ENCODE data around the gene HMG20B.

Gene HMG20B

DNA sequence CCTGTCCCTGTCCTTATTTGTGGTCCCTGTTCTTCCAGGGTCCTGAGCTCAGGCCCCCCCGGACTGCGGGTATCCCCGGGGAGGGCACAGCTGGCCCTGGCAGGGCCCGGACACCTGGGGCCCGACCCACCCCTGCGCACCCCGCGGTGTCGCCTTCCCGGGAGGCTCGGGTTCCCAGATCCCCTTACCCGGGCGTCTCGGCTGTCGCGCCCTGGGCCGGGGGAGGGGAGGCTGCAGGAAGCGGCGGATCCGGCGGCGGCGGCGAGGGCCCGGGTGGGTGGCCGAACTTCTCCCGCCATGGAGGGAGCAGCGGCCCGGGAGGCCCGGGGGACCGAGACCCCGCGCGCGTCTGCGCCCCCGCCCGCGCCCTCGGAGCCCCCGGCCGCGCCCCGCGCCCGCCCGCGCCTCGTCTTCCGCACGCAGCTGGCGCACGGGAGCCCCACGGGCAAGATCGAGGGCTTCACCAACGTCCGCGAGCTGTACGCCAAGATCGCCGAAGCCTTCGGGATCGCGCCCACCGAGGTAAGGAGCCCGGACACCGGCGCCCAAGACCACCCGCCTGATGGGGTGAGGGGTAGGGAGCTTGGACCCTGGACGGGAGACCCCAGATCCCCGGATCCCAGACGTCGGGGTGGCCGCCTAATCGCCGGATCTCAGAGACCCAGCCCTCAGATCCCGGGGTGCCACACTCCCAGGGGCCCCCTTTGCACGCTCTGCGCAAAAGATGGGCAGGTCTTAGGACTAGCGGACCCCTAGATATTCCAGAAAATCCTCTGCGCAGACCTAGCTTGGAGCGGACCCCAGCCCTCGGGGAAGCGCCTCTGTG is 12.8 kb downstream of the HMG20B start, which contains the start of gene GIPC3:
TSS of gene GIPC3 (plus strand) at position 178 of the 826 bp plus-strand sequence. CDS start at position 298, 120 bp downstream.
- DNase-seq: no peak

DNA sequence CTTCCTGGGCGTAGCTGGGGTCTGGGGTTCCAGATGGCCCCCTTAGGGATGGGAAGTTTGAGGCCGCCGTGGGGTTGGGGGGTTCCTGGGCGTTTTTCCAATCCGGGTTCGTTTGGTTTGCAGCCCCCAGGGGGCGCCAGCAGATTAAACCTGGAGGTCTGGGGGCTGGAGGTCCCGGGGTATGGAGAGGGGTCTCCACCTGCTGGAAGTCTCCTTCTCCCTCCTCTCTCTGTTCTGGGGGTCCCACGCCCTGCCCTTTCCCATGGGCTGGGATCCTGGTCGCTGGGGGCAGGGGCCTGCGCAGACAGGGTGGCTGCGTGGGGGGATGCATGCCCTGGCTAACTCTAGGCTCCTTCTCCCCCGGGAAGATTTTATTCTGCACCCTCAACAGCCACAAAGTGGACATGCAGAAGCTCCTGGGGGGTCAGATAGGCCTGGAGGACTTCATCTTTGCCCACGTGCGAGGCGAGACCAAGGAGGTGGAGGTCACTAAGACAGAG is 13.4 kb downstream of the HMG20B start:
- DNase-seq: peak; percentile 43

DNA sequence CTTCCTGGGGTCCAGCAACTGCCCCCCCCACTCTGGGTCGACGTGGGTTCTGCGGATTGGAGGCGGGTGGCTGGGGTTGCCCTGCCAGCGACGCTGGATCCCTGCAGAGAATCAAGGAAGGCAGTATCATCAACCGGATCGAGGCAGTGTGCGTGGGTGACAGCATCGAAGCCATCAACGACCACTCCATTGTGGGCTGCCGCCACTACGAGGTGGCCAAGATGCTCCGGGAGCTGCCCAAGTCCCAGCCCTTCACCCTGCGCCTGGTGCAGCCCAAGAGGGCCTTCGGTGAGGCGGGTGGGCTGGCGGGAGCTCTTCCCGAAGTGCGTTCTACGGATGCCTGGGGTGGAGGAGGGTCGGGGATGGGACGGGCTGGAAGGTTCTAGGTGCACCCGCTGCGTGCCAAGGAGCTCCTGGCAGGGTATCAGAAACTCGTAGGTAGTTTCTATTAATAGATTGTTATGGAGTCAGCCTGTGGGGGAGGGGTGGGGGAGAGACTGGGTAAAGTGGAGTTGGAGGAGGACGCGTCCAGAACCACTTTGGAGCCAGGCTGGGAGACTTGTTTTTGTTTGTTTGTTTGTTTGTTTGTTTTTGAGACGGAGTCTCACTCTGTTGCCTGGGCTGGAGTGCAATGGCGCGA is 14.1 kb downstream of the HMG20B start:
- no peak for DNase-seq

DNA sequence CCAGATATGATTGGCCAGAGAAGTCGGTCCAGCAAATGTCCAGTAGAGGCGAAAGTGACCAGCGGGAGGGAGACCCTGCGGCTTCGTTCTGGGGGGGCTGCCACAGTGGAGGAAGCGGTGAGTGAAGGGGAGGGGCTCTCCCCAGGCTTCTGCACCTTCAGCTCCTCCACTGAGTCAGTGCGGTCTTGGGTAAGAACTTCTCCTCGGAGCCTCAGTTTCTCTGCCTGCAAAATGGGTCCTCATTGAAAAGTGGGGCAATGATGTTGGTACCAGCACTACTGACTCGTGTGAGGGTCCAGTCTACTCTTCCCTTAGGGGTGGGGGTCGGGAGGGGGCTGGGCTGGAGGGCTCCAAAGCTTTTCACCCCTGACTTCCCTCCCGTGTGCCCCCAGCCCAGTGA is 16.7 kb downstream of the HMG20B start:
- no peak for DNase-seq

DNA sequence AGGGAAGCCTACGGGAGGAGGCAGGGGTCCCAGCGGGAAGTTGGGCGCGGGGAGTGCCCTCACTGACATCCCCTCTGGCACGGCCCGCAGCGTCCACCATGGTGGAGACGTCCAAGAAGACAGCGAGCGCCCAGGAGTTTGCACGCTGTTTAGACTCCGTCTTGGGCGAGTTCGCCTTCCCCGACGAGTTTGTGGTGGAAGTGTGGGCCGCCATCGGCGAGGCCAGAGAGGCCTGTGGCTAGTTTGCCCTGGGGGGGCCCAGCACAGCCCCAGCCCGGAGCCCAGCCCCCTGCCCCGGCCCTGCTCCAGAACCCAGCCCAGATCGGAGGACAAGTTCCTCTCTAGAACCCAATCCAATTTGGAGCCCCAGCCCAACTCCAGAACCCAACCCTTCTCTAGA is 17.2 kb downstream of the HMG20B start:
- no peak for DNase-seq

DNA sequence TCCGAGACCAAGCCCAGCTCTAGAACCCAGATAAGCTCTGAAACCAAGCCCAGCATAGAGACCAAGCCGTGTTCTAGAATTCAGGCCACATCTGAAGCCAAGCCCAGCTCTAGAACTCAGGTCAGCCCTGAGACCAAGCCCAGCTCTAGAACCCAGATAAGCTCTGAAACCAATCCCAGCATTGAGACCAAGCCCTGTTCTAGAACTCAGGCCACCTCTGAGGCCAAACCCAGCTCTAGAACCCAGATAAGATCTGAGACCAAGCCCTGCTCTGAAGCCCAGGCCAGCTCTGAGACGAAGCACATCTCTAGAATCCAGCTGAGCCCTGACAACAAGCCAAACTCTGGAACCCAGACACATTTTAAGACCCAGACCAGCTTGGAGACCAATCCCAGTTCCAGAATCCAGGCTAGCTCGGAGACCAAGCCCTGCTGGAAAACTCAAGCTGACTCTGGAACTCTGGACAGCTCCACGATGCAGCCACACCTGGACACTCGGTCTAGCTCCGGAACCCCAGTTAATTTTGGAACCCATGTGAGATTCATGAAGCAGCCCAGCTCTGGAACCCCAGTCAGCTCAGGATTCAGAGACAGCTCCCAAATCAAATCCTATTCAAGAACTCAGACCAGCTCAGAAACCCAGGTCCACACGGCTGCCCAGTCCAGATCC is 18.4 kb downstream of the HMG20B start:
- no peak for DNase-seq

DNA sequence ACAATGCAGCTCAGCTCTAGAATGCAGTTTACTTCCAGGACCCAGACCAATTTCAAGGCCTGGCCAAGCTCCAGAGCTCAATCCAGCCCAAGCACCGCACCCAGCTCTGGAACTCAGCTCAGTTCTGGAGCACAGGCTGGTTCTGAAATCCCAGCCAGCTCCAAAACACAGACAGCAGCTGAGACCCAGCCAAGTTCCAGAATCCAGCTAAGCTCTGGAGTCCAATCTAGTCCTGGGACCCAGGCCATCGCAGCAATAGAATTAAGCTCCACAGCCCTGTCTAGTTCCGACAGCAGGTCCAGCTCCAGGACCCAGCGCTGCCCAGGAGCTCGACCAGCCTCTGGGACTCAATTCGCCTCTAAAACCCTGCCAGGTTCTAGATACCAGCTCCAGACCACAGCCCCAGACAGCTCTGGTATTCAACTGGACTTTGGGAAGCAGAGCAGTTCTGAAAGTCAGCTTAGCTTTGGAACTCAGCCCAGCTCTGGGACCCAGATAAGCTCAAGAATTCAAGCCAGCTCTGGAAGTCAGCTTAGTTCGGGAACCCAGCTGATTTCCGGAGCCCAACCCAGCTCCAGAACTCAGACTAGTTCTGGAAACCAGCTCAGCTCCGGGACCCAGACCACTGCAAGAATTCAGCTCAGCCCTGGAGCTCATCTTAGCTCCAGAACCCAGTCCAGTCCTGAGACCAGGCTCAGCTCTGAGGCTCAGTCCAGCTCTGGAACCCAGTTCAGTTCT is 19.3 kb downstream of the HMG20B start:
- DNase-seq: no peak

DNA sequence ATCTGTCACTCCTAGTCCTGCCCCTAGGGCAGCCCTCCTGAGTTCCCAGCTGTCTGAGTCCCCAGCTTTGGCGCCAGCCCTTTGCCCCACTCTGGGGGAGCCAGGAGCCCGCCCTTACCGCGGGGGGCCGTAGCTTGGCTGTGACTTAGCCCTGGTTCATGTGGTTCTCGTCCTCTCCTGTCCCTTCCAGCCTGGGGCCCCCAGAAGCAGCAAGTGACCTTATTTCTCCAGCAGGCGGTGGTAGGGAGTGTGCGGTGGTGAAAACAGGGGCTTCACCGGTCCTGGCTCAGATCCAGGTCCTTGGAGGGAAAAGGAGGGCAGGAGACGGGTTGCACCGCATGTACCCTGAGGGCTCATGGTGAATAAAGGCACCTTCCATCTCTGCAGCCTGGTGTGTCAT is 20.4 kb downstream of the HMG20B start:
- DNase-seq: no peak

DNA sequence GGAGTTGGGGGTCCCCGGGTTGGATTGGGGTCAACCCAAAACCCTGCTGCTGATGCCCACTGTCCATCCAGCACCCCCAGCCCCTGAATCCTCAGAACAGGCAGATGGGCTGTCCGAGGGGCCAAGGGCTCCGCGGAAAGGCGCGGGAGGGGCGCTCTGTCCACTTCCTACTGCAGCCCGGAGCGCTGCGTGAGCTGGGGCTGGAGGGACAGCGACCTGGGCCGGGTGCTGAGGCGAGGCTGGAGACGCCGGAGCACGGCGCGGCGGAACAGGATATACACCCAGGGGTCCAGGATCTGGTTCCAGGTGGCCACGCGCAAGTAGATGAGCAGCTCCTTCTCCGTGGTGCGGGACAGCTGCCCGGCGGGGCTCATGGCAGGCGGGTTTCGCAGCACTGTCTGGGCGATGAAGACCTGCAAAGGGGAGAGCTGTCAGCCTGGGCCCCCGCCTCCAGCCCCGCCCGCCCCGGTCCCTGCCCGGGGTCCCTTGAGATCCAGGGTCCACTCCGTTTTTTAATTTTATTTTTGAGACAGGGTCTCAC is 22.8 kb downstream of the HMG20B start:
- no peak for DNase-seq

DNA sequence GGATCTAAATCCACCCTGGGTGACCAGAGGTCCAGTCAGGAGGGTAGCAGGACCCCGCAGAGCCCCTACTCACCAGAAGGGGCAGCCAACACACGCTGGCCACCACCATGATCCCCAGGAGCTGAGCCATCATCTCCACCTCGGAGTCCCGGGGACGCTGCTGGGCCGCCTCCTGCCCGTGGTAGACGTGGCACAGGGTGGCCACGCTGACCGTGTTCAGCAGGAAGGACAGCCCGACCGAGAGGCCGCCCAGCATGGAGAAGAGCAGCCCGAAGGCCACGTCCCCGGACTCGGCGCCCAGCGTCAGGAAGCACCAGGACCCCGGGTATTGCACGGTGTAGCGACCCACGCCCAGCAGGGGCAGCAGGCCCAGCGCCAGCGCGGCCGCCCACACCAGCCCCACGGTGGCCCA is 27.0 kb downstream of the HMG20B start:
- DNase-seq: no peak

DNA sequence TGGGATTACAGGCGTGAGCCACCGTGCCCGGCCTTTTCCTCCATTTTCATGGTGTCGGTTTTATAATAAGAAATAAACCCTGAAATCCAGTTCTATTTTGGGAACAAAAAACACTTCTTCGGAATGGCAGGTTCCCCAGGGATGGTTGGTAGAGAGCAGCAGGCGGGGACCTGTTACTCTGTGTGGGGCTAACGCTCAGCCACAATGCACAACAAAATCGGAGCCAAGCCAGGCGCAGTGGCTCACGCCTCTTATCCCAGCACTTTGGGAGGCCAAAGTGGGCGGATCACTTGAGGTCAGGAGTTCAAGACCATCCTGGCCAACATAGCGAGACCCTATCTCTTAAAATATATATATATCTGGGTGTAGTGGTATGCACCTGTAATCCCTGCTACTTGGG is 28.3 kb downstream of the HMG20B start:
- DNase-seq: no peak

DNA sequence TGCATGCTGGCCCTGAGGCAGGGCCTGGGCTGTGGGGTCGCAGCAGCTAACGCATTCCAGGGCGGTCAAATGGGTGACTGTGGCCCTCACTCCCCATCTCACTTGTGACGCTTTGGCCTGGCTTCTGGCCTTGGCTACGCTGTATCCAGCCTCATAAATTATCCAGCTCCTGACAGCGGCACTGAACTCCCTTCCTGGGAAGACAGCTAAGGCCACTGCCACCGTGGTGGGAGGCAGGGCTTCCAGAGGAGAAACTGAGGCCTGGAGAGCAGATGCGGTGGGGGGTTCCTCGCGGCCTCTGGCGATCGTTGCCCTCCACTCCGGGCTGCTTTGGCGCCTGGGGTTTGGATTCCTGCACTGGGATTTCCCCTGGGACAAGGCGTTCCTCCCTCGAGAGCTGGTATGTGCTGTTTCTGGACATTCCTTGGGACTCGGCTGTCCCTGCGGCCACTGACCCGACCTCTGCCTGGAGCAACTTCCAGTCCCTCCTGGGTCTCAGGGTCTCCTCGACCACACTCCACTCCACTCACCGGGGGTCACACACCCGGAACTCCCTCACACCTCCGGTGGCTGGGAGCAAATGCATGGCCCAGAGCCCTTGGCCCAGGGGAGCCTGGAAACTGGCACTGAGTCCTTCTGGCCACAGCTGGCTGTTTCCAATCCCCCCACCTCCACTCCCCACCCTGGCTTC is 30.5 kb downstream of the HMG20B start:
- no peak for DNase-seq

DNA sequence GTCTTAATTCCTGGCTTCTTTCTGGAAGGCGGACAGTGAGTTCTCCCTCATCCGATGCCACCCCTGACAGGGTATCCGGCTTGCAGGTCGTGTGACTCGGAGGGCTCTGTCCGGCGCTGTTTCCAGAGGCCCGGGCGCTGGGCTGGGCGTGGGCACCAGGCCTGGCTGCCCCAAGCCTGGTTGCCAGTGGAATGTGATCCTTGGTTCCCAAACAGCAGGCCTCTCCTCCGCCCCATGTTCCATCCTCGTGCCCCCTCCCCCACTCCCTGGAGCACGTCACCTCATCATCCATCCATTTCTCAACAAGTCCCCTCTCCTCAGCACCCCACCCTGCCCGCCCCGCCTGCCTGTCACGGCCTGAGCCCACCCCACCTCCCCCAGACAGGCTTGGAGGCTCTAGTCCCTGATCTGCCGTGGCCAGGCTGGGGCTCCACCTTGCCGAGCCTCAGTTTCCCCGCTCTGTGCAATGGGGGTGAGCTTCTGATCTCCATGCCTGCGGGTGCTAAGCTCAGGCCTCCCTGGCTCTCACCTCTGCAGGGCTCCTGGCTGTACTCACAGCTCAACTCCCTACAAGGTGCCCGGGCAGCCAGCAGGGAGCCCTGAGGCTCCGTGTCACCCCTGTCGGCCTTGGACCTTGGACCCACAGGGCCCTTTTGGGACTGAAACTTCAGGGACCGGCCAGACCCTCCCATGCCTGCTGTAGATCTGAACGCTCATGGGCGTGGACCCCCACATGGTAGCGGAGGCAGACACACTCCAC is 31.7 kb downstream of the HMG20B start:
- no peak for DNase-seq

DNA sequence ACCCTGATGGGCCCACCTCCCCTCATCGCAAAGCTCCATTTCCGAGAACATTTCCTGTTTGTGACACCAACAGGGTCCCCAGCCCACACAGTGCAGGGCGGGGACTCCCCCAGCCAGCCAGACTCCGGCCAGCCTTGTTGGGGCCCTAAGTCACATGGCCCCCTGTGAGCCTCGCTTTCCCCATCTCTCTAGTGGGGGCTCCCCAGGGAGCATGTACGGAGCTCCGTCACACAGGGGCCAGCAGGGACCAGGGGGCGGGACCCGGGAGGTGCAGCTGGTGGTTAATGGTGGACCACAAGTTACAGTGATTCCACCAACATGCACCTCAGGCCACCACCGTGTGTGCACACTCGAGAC is 32.2 kb downstream of the HMG20B start:
- peak; percentile 30 for DNase-seq

DNA sequence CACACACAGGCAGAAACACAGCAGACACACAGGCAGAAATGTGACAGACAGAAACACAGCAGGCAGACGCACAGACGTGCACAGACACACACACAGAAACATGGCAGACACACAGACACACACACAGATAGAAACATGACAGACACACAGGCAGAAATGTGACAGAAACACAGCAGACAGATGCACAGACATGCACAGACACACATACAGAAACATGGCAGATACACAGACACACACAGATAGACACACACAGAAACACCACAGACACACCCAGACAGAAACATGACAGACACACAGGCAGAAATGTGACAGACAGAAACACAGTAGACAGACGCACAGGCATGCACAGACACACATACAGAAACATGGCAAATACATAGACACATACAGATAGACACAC is 32.6 kb downstream of the HMG20B start:
- no peak for DNase-seq

DNA sequence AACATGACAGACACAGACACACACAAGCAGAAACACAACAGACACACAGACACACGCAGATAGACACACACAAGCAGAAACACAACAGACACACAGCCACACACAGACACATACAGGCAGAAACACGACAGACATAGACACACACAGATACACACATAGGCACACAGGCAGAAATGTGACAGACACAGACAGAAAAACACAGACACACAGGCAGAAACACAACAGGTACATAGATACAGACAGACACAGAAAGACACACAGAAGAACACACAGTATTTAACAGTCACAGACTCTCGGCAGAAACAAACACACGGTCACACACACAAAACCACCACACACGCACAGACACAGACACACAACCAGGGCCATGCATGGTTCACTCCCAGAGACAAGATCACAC is 33.0 kb downstream of the HMG20B start:
- no peak for DNase-seq

DNA sequence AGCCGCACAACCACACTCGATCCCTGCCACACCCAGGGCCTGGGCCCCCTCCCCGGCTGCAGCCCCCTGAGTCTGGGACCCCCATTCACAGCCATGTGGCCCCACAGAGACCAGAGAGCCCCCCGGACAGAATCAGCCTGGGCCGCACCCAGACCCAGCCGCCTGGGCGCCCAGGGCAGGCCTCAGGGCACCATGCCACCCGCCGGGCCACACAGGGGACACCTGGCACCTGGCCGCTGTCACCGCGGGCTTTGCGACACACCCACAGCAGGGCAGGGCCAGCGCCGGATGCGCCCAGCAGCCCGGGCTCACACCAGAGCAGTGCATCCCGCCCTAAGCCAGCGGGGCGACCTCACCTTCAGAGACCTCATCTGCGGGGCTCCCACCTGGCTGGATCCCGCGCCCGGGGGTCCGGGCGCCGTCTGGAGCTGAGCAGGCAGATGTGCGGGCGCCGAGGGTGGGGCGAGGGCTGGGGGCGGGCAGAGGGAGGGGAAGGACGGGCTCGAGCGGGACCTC is 33.5 kb downstream of the HMG20B start:
- peak; percentile 12 for DNase-seq

DNA sequence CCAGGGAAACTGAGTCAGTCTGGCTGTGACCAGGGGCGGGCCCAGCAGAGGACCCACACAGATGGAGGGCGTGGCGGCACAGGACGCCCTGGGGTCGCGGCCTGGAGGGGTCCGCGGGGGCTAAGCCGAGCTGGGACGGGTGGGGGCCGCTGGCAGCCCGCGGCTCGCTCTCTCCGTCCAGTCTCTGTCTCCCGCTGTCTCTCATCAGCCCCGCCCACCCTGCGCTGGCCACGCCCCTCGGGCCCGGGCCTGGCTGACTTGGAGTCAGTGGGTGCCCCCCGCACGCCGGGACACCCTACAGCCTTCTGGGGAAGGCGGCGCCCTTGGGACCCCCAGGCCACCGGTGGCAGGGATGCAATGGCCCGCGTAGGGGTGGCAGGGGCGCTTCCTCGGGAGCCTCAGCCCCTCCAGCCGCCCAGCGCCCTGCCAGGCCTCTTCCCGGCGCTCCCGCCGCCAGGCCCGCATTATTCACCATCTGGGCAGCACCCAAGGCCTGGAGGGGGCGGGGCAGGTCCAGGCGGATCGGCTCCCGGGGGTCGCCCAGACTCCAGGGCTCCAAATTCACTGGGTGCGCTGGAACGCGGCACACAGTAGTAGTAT is 34.0 kb downstream of the HMG20B start, which contains the start of gene TBXA2R:
TSS of gene TBXA2R (minus strand) at position 186 of the 600 bp plus-strand sequence. CDS start 6,241 bp downstream, outside the sequence.
- peak; percentile 43 for DNase-seq

DNA sequence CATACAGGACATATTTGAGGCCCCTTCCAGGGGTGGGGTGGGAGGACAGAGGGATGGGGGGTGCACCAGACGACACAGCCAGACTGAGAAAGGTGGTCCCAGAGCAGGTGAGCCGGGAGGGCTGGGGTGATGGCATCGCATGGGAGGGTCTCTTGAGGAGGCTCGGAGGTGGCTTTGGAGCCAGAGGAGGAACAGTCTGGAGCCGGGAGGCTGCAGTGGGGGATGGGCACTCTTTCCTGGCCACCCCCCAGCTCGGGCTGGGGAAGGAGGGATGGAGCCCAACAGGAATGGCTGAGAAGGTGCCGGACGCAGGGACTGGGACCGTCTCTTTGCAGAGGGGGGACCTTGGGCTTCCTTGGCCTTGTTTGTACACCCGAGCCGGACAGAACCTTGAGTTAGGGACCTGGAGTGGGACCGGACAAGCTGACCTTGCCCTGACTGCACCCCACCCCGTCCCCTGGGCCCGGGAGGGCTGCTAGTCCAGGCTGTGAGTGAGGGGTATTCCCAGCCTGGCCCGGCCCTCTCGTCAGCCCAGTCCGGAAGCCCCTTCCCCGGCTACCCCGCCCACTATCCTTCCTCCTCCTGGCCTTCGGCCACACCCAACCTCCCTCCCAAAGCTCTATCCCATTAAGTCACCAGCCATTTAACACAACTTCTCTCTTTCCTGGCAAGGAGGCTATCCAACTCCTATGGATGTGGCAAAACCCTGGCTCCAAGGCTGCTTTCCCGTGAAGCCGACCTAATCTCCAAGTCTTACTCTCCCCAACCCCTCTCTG is 34.7 kb downstream of the HMG20B start:
- no peak for DNase-seq

All from CD4-positive, alpha-beta T cell treated with Interleukin-17A for 1 hour (primary cell).